HG03442 (cell line): ENCODE results near the gene TNFRSF18.
"Not testable (repeated sequence)": the region's sequence is repeated elsewhere in the genome, so short reads cannot be mapped to it uniquely, and the experiment has no call there.

ENCODE experiments used
- ATAC-seq: cut with Tn5 transposase; IDR thresholded peaks from one replicate; pipeline ENCODE4 v1.9.1; 2021; ENCODE audit warnings: mild to moderate bottlenecking, moderate library complexity; ENCODE audit not compliant: unreplicated experiment

TNFRSF18 gene

GRCh38 chr1:1179983-1180861 lies 26.2 kb downstream of the TNFRSF18 start:
- no peak for ATAC-seq

GRCh38 chr1:1179346-1179982 lies 26.9 kb downstream of the TNFRSF18 start:
- no peak for ATAC-seq

- no peak for ATAC-seq
These were observed 27.5 kb downstream of the TNFRSF18 start for GRCh38 chr1:1178794-1179331.

- ATAC-seq: no peak
These were observed 28.8 kb downstream of the TNFRSF18 start for GRCh38 chr1:1177452-1178206.

- no peak for ATAC-seq
These were observed 29.5 kb downstream of the TNFRSF18 start for GRCh38 chr1:1176931-1177330.

GRCh38 chr1:1176063-1176761 lies 30.2 kb downstream of the TNFRSF18 start:
- ATAC-seq: not testable (repeated sequence)

GRCh38 chr1:1175221-1176062 lies 30.9 kb downstream of the TNFRSF18 start:
- ATAC-seq: no peak

GRCh38 chr1:1173793-1174415 lies 32.5 kb downstream of the TNFRSF18 start, which contains the start of gene TTLL10:
Gene TTLL10, plus strand, starts transcription at chr1:1173880. Its CDS starts 5,336 bp downstream, at chr1:1179216.
- ATAC-seq: no peak

GRCh38 chr1:1173061-1173792 lies 33.2 kb downstream of the TNFRSF18 start:
- no peak for ATAC-seq

- ATAC-seq: no peak
These were observed 34.6 kb downstream of the TNFRSF18 start for GRCh38 chr1:1171546-1172340.

- no peak for ATAC-seq
These were observed 35.2 kb downstream of the TNFRSF18 start for GRCh38 chr1:1171161-1171545.

- no peak for ATAC-seq
These were observed 35.9 kb downstream of the TNFRSF18 start for GRCh38 chr1:1170215-1171091.

GRCh38 chr1:1169429-1170214 lies 36.8 kb downstream of the TNFRSF18 start:
- ATAC-seq: no peak

- ATAC-seq: no peak
These were observed 37.7 kb downstream of the TNFRSF18 start for GRCh38 chr1:1168451-1169411.
